Stimulated activated CD8-positive, alpha-beta memory T cell treated with anti-CD3 and anti-CD28 coated beads, Interleukin-15, amount 100 ng/mL, for 24 hours (primary cell): ENCODE measurements around the gene MX1.
"Not testable (repeated sequence)": the region's sequence is repeated elsewhere in the genome, so short reads cannot be mapped to it uniquely, and the experiment has no call there.

ENCODE experiments used
- DNase-seq: peaks from one replicate; pipeline ENCODE4 v3.0.0-alpha.2; 2020; ENCODE audit warnings: low read depth

The MX1 gene

GRCh38 chr21:41407541-41408460 lies 18.2 kb upstream of the MX1 start:
- no peak for DNase-seq

- no peak for DNase-seq
These were observed 15.7 kb upstream of the MX1 start for GRCh38 chr21:41410361-41410760.

DNA sequence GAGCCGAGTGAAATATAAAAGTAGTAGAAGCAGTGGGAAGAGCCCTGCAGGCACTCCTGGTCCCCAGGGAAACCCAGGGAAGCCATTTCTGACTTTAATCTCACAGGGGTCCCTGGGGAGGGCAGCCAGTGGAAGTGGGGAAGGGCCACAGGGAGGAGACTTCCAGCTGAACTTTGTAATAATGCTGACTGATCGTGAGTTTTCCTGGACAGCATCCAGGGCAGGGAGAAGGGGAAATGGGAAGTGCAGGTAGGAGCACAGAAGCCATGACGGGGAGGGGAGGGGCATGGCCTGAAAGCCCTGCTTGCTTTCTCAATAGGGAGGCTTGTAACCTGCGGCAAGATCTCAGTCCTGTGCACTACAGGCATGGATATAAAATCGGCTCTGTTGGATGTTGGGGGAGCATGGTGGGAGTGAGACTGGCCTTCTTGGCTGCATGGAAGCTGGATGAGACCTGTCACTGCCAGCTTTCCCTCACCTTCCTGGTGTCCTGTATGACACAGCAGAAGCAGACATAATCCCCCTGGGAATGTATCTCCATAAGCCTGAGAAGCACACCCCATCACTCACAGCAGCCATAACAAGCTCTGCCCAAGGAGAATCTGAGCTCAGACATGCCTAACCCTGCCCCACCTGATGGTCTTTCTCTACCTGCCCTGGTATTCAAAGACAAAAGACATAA lies 15.1 kb upstream of the MX1 start:
- DNase-seq, result no peak

DNA sequence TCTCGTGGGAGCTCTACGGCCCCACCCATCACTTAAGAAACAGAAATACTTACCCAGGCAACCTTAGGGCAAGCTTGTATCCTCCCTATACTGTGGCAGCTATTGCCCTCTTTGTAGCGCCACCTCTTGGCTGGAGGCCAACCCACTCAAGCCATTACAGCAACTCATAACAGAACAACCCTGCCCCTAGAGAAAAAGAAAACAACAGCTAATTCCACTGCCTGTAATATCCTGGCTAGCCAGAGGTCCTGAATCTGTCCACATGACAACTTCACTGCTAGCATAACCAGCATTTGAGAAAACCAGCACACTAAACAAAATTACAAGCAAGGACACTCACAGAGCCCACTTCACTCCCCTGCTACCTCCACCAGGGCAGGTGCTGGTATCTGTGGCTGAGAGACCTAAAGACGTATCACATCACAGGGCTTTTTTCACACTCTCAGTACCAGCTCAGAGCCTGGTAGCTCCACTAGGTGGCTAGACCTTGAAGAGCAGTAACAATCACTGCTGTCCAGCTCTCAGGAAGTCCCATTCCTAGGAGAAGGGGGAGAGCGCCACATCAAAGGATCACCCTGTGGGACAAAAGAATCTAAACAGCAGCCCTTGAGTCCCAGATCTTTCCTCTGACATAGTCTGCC lies 14.5 kb upstream of the MX1 start:
- DNase-seq, result no peak

DNA sequence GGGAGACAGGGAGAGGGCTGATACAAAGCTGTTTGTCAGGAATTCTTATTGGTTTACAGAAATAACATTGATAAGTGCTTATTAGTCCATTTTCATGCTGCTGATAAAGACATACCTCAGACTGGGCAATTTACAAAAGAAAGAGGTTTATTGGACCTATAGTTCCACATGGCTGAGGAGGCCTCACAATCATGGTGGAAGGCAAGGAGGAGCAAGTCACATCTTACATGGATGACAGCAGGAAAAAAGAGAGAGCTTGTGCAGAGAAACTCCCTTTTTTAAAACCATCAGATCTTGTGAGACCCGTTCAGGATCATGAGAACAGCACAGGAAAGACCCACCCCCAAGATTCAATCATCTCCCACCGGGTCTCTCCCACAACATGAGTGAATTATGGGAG lies 8.5 kb upstream of the MX1 start:
- DNase-seq, result not testable (repeated sequence)

DNA sequence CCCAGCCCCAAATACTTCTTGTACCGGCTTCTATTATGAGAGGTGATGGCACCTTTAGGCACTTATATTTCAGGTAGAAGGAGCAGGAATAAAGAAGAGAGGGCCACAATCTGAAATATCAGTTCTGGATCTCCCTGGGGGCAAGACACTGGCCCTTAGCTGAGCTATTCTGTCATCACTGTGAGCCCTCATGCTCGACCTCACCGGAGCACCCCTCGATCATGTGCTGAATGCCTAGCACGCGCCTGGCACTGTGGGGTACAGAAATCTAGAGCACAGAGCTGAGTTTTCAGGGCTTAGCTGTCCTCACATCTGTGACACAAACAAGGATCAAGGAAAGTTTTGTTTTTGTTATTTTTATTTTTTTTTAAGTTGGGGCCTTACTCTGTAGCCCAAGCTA lies 7.6 kb upstream of the MX1 start:
- no peak for DNase-seq

- DNase-seq, result no peak
These were observed 6.9 kb upstream of the MX1 start for GRCh38 chr21:41418956-41419680.

GRCh38 chr21:41419921-41420862 lies 5.8 kb upstream of the MX1 start:
- DNase-seq, result no peak

- not testable (repeated sequence) for DNase-seq
These were observed 5.0 kb upstream of the MX1 start for GRCh38 chr21:41420998-41421397.

DNA sequence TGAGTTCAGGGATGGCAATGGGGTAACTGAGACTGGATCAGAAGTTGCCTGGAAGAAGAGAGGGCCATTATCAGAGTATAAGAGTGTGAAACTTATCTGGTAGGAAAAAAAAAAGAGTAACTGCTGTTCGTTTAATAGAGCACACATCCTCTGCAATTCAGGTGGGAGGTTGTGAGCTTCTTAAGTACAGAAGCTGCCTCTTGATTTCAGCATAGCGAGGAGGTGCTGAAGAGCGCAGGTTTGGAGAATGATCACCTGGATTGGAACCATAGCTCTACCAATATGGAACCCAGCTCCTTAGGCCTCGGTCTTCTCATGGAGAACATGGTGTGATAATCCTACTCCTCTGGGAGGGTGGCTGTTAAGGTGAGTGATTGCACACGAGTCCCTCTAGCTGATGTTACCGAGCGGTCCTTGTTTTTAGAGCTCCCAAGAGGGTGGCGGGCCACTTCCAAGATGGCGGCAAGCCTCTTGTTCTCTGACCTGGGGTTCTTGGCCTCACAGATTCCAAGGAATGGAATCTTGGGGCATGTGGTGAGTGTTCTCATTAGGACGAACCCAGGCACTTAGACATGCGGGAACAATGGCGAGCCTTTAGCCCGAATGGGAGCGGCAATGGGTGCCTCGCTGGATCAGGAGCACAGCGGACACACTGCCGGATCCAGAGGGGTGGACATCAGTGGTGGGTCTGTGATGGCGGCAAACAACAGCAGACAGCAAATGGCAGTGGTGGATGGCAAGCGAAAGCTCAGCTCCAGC lies 3.3 kb upstream of the MX1 start:
- no peak for DNase-seq

- DNase-seq, result not testable (repeated sequence)
These were observed 2.8 kb upstream of the MX1 start for GRCh38 chr21:41423305-41423636.

DNA sequence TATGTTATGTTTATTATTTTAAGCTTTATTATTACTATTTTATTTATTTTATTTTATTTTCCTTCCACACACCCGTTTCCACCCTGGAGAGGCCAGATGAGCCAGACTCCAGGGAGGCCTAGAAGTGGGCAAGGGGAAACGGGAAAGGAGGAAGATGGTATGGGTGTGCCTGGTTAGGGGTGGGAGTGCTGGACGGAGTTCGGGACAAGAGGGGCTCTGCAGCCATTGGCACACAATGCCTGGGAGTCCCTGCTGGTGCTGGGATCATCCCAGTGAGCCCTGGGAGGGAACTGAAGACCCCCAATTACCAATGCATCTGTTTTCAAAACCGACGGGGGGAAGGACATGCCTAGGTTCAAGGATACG lies 468 bp upstream of the MX1 start:
- DNase-seq, result no peak

DNA sequence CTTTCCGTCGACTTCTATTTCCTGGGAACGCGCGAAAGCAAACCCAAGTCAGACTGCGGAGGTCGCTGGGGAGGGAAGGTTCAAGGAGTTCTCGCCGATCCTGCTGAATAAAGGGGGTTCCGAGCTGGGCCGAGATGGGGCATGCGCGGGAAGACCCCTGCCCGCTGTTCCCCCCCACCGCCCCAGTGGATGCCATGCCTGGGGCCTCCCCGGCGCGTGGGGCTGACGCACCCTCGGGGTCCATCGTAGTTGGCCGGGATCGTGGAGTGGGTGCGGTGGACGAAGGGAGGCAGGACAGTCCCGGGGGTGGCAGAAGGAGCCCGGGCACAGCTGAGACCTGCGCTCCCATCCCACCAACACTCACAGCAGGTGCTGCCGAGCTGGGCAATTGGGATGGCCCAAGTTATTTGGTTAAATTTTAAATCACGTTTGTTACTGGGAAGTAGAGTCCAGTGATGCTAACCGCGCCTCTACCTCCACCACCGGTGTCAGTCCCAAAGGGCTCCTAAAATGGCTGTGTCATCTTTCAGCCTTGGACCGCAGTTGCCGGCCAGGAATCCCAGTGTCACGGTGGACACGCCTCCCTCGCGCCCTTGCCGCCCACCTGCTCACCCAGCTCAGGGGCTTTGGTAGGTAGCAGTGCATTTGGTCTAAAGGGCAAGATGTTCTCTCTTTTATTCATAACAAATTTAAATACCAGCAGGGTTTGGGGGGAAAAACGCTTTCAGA lies 801 bp downstream of the MX1 start:
- DNase-seq, result no peak

DNA sequence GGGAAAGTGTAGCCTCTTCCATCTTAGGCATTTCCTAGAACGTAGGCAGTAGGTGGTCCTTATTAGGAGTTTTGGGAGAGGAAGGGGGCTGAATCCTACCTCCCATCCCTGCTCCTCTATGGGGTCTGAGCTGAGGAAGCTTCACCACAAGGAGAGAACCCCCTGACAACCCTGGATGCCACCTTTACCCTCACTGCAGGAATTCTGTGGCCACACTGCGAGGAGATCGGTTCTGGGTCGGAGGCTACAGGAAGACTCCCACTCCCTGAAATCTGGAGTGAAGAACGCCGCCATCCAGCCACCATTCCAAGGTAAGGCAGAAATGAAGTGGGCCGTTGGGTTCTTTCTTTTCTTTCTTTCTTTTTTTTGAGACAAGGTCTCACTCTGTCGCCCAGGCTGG lies 1.5 kb downstream of the MX1 start:
- DNase-seq, result no peak

DNA sequence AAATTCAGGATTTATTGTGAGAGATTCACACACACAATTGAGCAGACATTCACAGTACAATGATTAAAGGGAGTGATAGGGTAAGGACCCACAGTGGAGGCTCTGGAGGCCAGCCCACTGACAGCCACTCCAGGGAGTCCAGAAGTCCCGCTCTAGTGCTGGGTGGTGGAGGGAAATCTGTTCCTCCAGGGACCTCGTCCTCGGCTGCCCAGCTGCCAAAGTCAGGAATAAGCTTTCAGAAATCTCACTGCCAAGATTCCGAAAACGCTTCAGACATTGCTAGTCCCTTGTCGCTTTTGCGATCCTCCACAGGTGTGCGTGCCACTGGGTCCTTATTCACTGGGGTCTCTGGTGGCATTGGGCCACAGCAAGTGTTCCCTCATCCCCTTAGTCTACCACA lies 2.3 kb downstream of the MX1 start:
- no peak for DNase-seq

- DNase-seq, result no peak
These were observed 2.8 kb downstream of the MX1 start for GRCh38 chr21:41428847-41429246.

GRCh38 chr21:41429305-41429704 lies 3.3 kb downstream of the MX1 start:
- no peak for DNase-seq

DNA sequence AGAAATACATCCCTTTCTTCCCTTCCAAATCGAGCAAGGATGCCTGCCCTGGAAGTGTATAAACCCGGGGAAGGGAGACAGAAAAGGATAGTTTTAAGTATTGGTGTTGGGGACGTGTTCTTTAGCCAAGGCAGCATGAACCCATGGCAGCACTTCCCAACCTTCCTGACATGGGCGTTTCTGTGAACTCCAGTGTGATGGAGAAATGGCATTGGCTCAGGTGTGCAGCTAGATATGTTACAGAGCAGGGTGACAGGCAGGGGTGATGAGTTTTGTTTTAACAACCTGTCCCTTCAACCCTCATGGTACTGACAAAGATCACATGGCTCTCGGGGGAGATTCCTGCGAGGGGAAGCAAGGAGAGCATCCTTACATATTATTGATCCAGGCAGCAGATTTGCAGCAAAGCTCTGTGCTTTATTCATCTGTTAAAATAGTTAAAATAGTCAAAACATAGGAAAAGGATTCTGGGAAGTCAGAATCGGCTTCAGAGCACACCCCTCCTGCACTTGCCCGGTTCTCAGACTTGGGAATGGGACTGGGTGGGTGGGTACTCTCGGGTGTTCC lies 4.0 kb downstream of the MX1 start:
- DNase-seq, result no peak

- DNase-seq, result no peak
These were observed 5.9 kb downstream of the MX1 start for GRCh38 chr21:41431788-41432548.
